SK-N-SH treated with all-trans-retinoic acid at 6 μM for 48 hours (cell line): Measurements from ENCODE around the gene HOPX.

ENCODE experiments used
- ATAC-seq: fragments of 200-7000 bp; cut with Tn5 transposase; 3 replicates; pipeline ENCODE4 v1.9.1; 2020; ENCODE audit warnings: mild to moderate bottlenecking, moderate library complexity
- ARNTL ChIP-seq: fragments of 450-650 bp; formaldehyde crosslinking; IDR thresholded peaks from 2 replicates; pipeline ENCODE4 v1.5.0; 2020; ENCODE audit warnings: low read depth, mild to moderate bottlenecking, moderate library complexity, borderline replicate concordance
- BACH2 ChIP-seq: fragments of 250-450 bp; sonication (Bioruptor Pico); IDR thresholded peaks from 2 replicates; pipeline ENCODE4 v1.9.0; 2021; ENCODE audit warnings: mild to moderate bottlenecking, borderline replicate concordance
- CSDC2 ChIP-seq: fragments of 250-450 bp; sonication (Bioruptor Pico); IDR thresholded peaks from 2 replicates; pipeline ENCODE4 v1.5.0; 2020; ENCODE audit warnings: mild to moderate bottlenecking, moderate library complexity
- CSRNP3 ChIP-seq: fragments of 250-450 bp; sonication (Bioruptor Pico); IDR thresholded peaks from 2 replicates; pipeline ENCODE4 v1.5.1; 2021; ENCODE audit warnings: mild to moderate bottlenecking, moderate library complexity
- ESRRG ChIP-seq: fragments of 250-450 bp; sonication (Bioruptor Pico); IDR thresholded peaks from 2 replicates; pipeline ENCODE4 v1.6.1; 2021; ENCODE audit warnings: mild to moderate bottlenecking
- GLIS3 ChIP-seq: fragments of 250-450 bp; sonication (Bioruptor Pico); IDR thresholded peaks from 2 replicates; pipeline ENCODE4 v1.5.0; 2020; ENCODE audit warnings: mild to moderate bottlenecking, moderate library complexity
- ISL1 ChIP-seq: fragments of 250-450 bp; sonication (Bioruptor Pico); IDR thresholded peaks from 2 replicates; pipeline ENCODE4 v2.1.2; 2022; ENCODE audit warnings: mild to moderate bottlenecking, moderate library complexity
- PATZ1 ChIP-seq: fragments of 250-450 bp; sonication (Bioruptor Pico); IDR thresholded peaks from 2 replicates; pipeline ENCODE4 v1.8.0; 2020; ENCODE audit warnings: mild to moderate bottlenecking, moderate library complexity, borderline replicate concordance
- POU6F1 ChIP-seq: fragments of 250-450 bp; sonication (Bioruptor Pico); IDR thresholded peaks from 2 replicates; pipeline ENCODE4 v1.8.0; 2021; ENCODE audit warnings: low read depth, mild to moderate bottlenecking, moderate library complexity, borderline replicate concordance
- PPARA ChIP-seq: fragments of 250-450 bp; sonication (Bioruptor Pico); IDR thresholded peaks from 2 replicates; pipeline ENCODE4 v1.5.0; 2020; ENCODE audit warnings: mild to moderate bottlenecking, borderline replicate concordance
- RARB ChIP-seq: fragments of 250-450 bp; sonication (Bioruptor Pico); IDR thresholded peaks from 2 replicates; pipeline ENCODE4 v1.8.0; 2021; ENCODE audit warnings: mild to moderate bottlenecking, moderate library complexity
- TCF4 ChIP-seq: fragments of 250-450 bp; sonication (Bioruptor Pico); IDR thresholded peaks from 2 replicates; pipeline ENCODE4 v1.8.0; 2021; ENCODE audit warnings: mild to moderate bottlenecking, moderate library complexity, borderline replicate concordance
- TOX ChIP-seq: fragments of 250-450 bp; sonication (Bioruptor Pico); IDR thresholded peaks from 2 replicates; pipeline ENCODE4 v1.8.0; 2021; ENCODE audit warnings: mild to moderate bottlenecking, moderate library complexity, borderline replicate concordance
- ZC3H10 ChIP-seq: fragments of 250-450 bp; sonication (Bioruptor Pico); IDR thresholded peaks from 2 replicates; pipeline ENCODE4 v1.5.1; 2021; ENCODE audit warnings: mild to moderate bottlenecking, moderate library complexity
- ZFP3 ChIP-seq: fragments of 250-450 bp; sonication (Bioruptor Pico); IDR thresholded peaks from 2 replicates; pipeline ENCODE4 v1.5.0; 2020; ENCODE audit warnings: mild to moderate bottlenecking, moderate library complexity
- ZNF565 ChIP-seq: fragments of 450-650 bp; formaldehyde crosslinking; conservative IDR thresholded peaks from 2 replicates; pipeline ENCODE4 v1.5.0; 2020; ENCODE audit warnings: low read depth, mild to moderate bottlenecking, moderate library complexity
- ZNF70 ChIP-seq: fragments of 450-650 bp; formaldehyde crosslinking; IDR thresholded peaks from 2 replicates; pipeline ENCODE4 v1.5.0; 2020; ENCODE audit warnings: mild to moderate bottlenecking, moderate library complexity
- ZNF8 ChIP-seq: fragments of 450-650 bp; formaldehyde crosslinking; IDR thresholded peaks from 2 replicates; pipeline ENCODE4 v1.5.0; 2020; ENCODE audit warnings: mild to moderate bottlenecking, moderate library complexity
- TF ChIP-seq, protein P1 (sequence below): fragments of 250-450 bp; sonication (Bioruptor Pico); IDR thresholded peaks from 2 replicates; pipeline ENCODE4 v1.5.0; 2020; ENCODE audit warnings: mild to moderate bottlenecking, moderate library complexity
- TF ChIP-seq, protein P2 (sequence below): fragments of 250-450 bp; sonication (Bioruptor Pico); IDR thresholded peaks from 2 replicates; pipeline ENCODE4 v1.5.1; 2020; ENCODE audit warnings: low read depth, mild to moderate bottlenecking, moderate library complexity

Gene HOPX

DNA sequence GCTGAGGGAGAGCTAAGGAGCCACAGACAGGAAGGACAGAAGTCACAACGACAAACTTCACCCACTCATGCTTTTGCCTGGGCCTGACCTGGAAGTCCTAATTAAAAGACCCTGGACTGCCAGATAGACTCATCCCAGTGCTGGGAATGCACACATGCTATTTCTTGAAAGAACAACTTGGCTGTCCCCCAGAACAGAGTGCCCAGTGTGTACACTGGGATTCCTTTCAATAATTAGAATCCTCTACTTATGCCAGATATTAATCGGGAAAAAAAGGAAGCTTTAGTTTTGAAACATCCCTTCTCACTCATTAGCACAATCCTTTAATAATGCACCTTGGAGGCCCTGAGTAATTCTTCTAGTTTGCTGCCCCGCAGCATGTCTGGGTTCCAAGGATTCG is 3.4 kb downstream of the HOPX start (continued):
- TF ChIP-seq PATZ1 (no peak), PPARA (no peak)

DNA sequence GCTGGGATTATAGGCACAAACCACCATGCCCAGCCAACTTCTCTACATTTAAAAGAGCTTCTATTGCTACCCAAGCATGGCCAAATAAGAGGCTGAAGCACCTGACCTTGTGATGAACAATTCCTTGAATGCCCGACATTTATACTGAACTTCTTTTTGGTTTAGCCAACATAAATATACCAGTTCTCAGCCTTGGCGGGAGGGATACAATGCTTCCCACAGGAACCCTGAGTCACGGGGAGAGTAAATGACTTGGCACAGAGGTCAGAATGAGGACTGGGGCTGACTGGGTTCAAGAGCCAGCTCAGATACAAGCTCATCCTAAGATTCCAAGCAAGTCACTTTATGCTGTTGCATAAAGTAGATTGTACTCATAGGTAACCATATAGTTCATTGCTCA is 6.1 kb downstream of the HOPX start:
- no peak for TF ChIP-seq CSDC2 (CRISPR knock-in tag)
- no peak for TF ChIP-seq BACH2 (CRISPR knock-in tag)
- TF ChIP-seq ZC3H10 (CRISPR knock-in tag) = no peak
- TF ChIP-seq PPARA = no peak
- no peak for TF ChIP-seq CSRNP3 (CRISPR knock-in tag)
- no peak for TF ChIP-seq ISL1 (CRISPR knock-in tag)
- no peak for TF ChIP-seq ESRRG (CRISPR knock-in tag)
- TF ChIP-seq ZNF8 (CRISPR knock-in tag) = no peak
- TF ChIP-seq PATZ1 = no peak
- TF ChIP-seq POU6F1 = no peak
- TF ChIP-seq TOX = no peak
- no peak for TF ChIP-seq ZNF565 (CRISPR knock-in tag)
- no peak for TF ChIP-seq ZFP3 (CRISPR knock-in tag)
- no peak for TF ChIP-seq TCF4 (CRISPR knock-in tag)
- TF ChIP-seq GLIS3 (CRISPR knock-in tag) = no peak
- TF ChIP-seq, protein P1, sequence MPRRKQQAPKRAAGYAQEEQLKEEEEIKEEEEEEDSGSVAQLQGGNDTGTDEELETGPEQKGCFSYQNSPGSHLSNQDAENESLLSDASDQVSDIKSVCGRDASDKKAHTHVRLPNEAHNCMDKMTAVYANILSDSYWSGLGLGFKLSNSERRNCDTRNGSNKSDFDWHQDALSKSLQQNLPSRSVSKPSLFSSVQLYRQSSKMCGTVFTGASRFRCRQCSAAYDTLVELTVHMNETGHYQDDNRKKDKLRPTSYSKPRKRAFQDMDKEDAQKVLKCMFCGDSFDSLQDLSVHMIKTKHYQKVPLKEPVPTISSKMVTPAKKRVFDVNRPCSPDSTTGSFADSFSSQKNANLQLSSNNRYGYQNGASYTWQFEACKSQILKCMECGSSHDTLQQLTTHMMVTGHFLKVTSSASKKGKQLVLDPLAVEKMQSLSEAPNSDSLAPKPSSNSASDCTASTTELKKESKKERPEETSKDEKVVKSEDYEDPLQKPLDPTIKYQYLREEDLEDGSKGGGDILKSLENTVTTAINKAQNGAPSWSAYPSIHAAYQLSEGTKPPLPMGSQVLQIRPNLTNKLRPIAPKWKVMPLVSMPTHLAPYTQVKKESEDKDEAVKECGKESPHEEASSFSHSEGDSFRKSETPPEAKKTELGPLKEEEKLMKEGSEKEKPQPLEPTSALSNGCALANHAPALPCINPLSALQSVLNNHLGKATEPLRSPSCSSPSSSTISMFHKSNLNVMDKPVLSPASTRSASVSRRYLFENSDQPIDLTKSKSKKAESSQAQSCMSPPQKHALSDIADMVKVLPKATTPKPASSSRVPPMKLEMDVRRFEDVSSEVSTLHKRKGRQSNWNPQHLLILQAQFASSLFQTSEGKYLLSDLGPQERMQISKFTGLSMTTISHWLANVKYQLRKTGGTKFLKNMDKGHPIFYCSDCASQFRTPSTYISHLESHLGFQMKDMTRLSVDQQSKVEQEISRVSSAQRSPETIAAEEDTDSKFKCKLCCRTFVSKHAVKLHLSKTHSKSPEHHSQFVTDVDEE (CRISPR knock-in tag) = no peak
- no peak for TF ChIP-seq RARB (CRISPR knock-in tag)
- no peak for TF ChIP-seq ZNF70 (CRISPR knock-in tag)
- TF ChIP-seq, protein P2, sequence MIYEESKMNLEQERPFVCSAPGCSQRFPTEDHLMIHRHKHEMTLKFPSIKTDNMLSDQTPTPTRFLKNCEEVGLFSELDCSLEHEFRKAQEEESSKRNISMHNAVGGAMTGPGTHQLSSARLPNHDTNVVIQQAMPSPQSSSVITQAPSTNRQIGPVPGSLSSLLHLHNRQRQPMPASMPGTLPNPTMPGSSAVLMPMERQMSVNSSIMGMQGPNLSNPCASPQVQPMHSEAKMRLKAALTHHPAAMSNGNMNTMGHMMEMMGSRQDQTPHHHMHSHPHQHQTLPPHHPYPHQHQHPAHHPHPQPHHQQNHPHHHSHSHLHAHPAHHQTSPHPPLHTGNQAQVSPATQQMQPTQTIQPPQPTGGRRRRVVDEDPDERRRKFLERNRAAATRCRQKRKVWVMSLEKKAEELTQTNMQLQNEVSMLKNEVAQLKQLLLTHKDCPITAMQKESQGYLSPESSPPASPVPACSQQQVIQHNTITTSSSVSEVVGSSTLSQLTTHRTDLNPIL (CRISPR knock-in tag) = no peak
- TF ChIP-seq ARNTL = no peak
- TF ChIP-seq, all 23 proteins: peak for 0
- no peak for ATAC-seq

GRCh38 chr4:56671860-56672259 is 9.2 kb downstream of the HOPX start:
- no peak for ATAC-seq
- no peak for TF ChIP-seq ZNF70 (CRISPR knock-in tag)
- TF ChIP-seq ZNF8 (CRISPR knock-in tag) = no peak
- TF ChIP-seq GLIS3 (CRISPR knock-in tag) = no peak
- TF ChIP-seq ISL1 (CRISPR knock-in tag) = 0 out of 2 replicates have a peak, but pooled peaks have one; percentile 15
- no peak for TF ChIP-seq PPARA
- no peak for TF ChIP-seq CSRNP3 (CRISPR knock-in tag)
